ENCODE measurements around the gene MX1. TPM values are rescaled to one million over a fixed set of nuclear protein-coding genes. Genes with fewer than 3 reads are reported as not detected.
"Not testable (repeated sequence)": the region's sequence is repeated elsewhere in the genome, so short reads cannot be mapped to it uniquely, and the experiment has no call there.

Gene MX1
- total RNA-seq, 1 donor: 86.4 TPM

GRCh38 chr21:41407541-41408460, 18.2 kb upstream of the MX1 start:
- DNase-seq (ENCODE audit: low read depth in 2 of 3, low spot score in 2 of 3): no peak

GRCh38 chr21:41410361-41410760, 15.7 kb upstream of the MX1 start:
- no peak for DNase-seq (ENCODE audit: low read depth in 2 of 3, low spot score in 2 of 3)

- DNase-seq (ENCODE audit: low read depth in 2 of 3, low spot score in 2 of 3): no peak
Measured at GRCh38 chr21:41410767-41411448, 15.1 kb upstream of the MX1 start.

- peak in 1 of 3 donors; percentile 18 for DNase-seq (ENCODE audit: low read depth in 2 of 3, low spot score in 2 of 3)
Measured at GRCh38 chr21:41411449-41412089, 14.5 kb upstream of the MX1 start.

- DNase-seq (ENCODE audit: low read depth in 2 of 3, low spot score in 2 of 3): not testable (repeated sequence)
Measured at GRCh38 chr21:41417505-41417904, 8.5 kb upstream of the MX1 start.

GRCh38 chr21:41418393-41418792, 7.6 kb upstream of the MX1 start:
- DNase-seq (ENCODE audit: low read depth in 2 of 3, low spot score in 2 of 3): no peak

- no peak for DNase-seq (ENCODE audit: low read depth in 2 of 3, low spot score in 2 of 3)
Measured at GRCh38 chr21:41418956-41419680, 6.9 kb upstream of the MX1 start.

- DNase-seq (ENCODE audit: low read depth in 2 of 3, low spot score in 2 of 3): peak in 2 of 3 donors; percentile 62 to 65
Measured at GRCh38 chr21:41419921-41420862, 5.8 kb upstream of the MX1 start.

GRCh38 chr21:41420998-41421397, 5.0 kb upstream of the MX1 start:
- DNase-seq (ENCODE audit: low read depth in 2 of 3, low spot score in 2 of 3): not testable (repeated sequence)

GRCh38 chr21:41422546-41423304, 3.3 kb upstream of the MX1 start:
- no peak for DNase-seq (ENCODE audit: low read depth in 2 of 3, low spot score in 2 of 3)

GRCh38 chr21:41423305-41423636, 2.8 kb upstream of the MX1 start:
- not testable (repeated sequence) for DNase-seq (ENCODE audit: low read depth in 2 of 3, low spot score in 2 of 3)

GRCh38 chr21:41425588-41425953, 468 bp upstream of the MX1 start:
- DNase-seq (ENCODE audit: low read depth in 2 of 3, low spot score in 2 of 3): no peak

GRCh38 chr21:41426676-41427404, 801 bp downstream of the MX1 start:
- DNase-seq (ENCODE audit: low read depth in 2 of 3, low spot score in 2 of 3): no peak

- no peak for DNase-seq (ENCODE audit: low read depth in 2 of 3, low spot score in 2 of 3)
Measured at GRCh38 chr21:41427556-41427955, 1.5 kb downstream of the MX1 start.

- no peak for DNase-seq (ENCODE audit: low read depth in 2 of 3, low spot score in 2 of 3)
Measured at GRCh38 chr21:41428311-41428710, 2.3 kb downstream of the MX1 start.

GRCh38 chr21:41428847-41429246, 2.8 kb downstream of the MX1 start:
- no peak for DNase-seq (ENCODE audit: low read depth in 2 of 3, low spot score in 2 of 3)

- no peak for DNase-seq (ENCODE audit: low read depth in 2 of 3, low spot score in 2 of 3)
Measured at GRCh38 chr21:41429305-41429704, 3.3 kb downstream of the MX1 start.

- no peak for DNase-seq (ENCODE audit: low read depth in 2 of 3, low spot score in 2 of 3)
Measured at GRCh38 chr21:41429925-41430491, 4.0 kb downstream of the MX1 start.
